Measurements from ENCODE around the gene CCDC69.

CCDC69 gene

DNA sequence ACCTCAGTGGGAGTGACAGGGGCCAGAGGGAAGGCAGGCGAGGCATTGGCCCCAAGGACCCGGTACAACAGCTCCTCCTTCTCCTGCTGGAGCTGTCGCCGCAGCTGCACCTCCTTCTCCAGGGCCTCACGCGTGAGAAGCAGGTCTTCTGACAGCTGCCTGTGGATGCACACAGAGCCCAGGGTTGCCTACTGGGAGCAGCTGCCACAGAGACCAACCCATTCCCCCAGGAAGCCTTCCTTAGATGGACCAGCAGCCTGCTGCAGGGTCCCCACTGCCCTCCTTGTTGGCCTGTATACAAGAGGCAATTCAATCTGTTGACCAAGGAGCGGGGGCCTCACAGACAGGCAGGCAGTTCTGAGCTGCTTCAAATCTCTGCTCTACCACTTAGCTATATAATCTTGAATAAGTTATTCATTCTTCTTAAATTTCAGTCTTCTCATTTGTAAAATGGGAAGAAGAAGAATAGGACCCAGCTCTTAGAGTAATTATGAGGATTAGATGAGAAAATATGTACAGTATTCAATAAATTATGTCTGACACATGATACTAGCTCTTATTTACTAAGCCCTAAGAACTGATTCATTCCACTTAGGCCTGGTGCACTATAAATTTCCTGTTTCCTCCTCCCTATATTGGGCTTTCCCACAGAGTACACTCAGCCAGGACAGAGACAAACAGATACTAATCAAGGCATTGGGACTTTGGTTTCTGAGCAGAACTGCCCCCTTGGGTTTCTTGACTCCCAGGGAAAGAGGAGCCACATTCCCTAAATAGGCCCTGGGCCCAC is 40.2 kb downstream of the CCDC69 start:
- no peak overlapping the region for H3K4me3 ChIP-seq (ENCODE audit: low read depth, low read length)
- no peak for DNase-seq (ENCODE audit: low read depth)
- TF ChIP-seq, protein P1, sequence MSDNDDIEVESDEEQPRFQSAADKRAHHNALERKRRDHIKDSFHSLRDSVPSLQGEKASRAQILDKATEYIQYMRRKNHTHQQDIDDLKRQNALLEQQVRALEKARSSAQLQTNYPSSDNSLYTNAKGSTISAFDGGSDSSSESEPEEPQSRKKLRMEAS (IDR thresholded peaks at IDR 0.05; ENCODE audit: low read depth, low read length), result no peak
- TF ChIP-seq POLR2A (IDR thresholded peaks at IDR 0.05; ENCODE audit: extremely low read depth, insufficient read length) (no peak), MYC (IDR thresholded peaks at IDR 0.05; ENCODE audit: low read depth, low read length) (no peak)

DNA sequence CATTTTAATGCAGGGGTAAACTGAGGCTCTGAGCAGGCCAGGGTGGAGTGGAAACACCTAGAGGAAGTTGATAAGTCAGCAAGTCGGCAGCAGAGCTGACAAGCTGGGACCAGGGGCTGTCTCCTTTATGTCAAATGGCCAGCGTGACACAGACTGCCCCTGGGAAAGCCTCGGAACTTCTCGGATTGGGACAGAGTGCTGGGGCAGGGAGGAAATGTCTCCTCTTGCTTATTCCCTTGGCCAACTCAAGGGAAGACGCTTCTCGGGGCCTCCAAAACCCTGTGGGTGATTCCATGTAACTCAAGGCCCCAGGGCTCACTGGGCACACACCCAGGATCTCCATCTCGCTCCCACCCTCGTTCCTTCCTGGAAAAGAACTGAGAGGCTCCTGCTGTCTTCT is 40.9 kb downstream of the CCDC69 start:
- no peak for DNase-seq (ENCODE audit: low read depth)
- no peak for TF ChIP-seq MYC (IDR thresholded peaks at IDR 0.05; ENCODE audit: low read depth, low read length)
- TF ChIP-seq, protein P2, sequence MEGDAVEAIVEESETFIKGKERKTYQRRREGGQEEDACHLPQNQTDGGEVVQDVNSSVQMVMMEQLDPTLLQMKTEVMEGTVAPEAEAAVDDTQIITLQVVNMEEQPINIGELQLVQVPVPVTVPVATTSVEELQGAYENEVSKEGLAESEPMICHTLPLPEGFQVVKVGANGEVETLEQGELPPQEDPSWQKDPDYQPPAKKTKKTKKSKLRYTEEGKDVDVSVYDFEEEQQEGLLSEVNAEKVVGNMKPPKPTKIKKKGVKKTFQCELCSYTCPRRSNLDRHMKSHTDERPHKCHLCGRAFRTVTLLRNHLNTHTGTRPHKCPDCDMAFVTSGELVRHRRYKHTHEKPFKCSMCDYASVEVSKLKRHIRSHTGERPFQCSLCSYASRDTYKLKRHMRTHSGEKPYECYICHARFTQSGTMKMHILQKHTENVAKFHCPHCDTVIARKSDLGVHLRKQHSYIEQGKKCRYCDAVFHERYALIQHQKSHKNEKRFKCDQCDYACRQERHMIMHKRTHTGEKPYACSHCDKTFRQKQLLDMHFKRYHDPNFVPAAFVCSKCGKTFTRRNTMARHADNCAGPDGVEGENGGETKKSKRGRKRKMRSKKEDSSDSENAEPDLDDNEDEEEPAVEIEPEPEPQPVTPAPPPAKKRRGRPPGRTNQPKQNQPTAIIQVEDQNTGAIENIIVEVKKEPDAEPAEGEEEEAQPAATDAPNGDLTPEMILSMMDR (IDR thresholded peaks at IDR 0.05; ENCODE audit: low read depth, low read length), result no peak
- TF ChIP-seq, protein P1 (IDR thresholded peaks at IDR 0.05; ENCODE audit: low read depth, low read length), result no peak
- TF ChIP-seq POLR2A (IDR thresholded peaks at IDR 0.05; ENCODE audit: extremely low read depth, insufficient read length), result no peak

DNA sequence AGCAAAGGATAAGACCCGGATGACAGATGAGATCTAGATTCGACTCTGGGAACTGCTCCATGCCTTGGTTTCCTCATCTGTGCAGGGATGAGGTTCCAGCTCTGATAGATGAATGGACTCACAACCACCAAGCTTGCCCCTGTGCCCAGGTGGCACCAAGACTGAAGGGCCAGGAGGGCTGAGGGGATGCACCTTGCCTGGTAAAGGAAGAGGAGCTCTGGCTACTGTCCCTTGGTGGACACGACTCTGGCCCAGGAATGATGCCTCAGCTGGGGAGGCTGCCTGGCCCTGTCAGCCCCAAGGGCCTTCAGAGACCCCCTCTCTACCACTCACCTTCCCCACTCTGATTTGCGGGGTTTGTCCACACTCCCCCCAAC is 41.4 kb downstream of the CCDC69 start:
- no peak for DNase-seq (ENCODE audit: low read depth)
- H3K4me3 ChIP-seq (ENCODE audit: low read depth, low read length), result no peak overlapping the region
- TF ChIP-seq POLR2A (IDR thresholded peaks at IDR 0.05; ENCODE audit: extremely low read depth, insufficient read length) (no peak), MYC (IDR thresholded peaks at IDR 0.05; ENCODE audit: low read depth, low read length) (no peak)
- TF ChIP-seq, protein P1 (IDR thresholded peaks at IDR 0.05; ENCODE audit: low read depth, low read length), result no peak
- TF ChIP-seq, protein P2 (IDR thresholded peaks at IDR 0.05; ENCODE audit: low read depth, low read length), result no peak

More for the DNA sequence above, 40.9 kb downstream of the CCDC69 start:
- H3K4me3 ChIP-seq (ENCODE audit: low read depth, low read length), result no peak overlapping the region

DNA sequence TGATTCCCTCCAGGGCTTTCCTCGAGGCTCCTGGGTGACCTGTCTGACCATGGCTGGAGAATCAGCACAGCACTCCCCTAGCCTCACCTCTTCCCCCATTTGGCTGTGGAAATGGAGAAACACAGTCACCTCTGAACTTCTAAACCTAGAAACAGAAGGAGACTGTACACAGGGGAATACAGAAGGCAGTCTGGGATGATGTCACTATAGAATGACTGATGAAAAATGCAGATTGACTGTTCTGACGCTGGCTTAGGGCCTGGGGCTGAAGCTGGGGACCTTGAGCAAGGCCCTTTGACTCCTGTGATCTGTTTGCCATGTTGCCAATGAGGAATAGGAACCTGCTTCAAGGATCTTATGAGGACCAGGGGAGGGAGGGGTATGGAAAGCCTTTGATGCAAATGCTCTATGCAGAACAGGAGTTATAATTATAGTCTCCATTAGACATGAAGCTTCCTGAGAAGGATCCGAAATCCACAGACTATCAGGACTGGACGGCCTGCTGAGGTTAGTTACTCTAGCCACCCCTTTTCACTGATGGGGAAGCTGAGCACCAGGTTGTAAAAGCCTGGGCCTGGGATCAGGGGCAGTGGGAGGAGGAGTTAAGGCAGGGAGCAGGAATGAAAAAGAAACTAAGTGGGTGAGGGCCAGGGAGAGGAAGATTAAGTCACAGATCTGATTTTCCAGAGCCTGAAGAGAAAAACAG is 41.9 kb downstream of the CCDC69 start:
- no peak for DNase-seq (ENCODE audit: low read depth)
- TF ChIP-seq, protein P1 (IDR thresholded peaks at IDR 0.05; ENCODE audit: low read depth, low read length), result no peak
- TF ChIP-seq, protein P2 (IDR thresholded peaks at IDR 0.05; ENCODE audit: low read depth, low read length), result no peak
- no peak for TF ChIP-seq POLR2A (IDR thresholded peaks at IDR 0.05; ENCODE audit: extremely low read depth, insufficient read length)
- no peak for TF ChIP-seq MYC (IDR thresholded peaks at IDR 0.05; ENCODE audit: low read depth, low read length)
- no peak overlapping the region for H3K4me3 ChIP-seq (ENCODE audit: low read depth, low read length)

DNA sequence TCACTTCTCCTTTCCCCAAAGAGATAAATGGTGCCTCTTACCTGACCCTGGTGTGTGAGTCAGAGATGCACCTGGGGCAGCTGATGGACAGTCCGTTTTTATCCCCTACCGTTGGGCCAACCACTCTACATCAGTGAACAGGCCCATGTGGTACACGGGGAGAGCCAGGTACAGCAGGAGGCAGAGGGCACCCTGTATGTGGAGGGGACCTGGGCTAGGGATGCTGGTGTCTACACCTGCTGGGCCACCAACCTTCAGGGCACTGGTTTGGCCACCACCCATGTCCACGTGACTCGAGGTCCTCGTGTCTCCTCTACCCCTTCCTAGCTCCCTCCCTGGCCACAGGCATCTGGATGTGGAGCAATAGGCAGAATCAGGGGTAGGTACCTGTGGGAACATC is 43.6 kb downstream of the CCDC69 start:
- H3K4me3 ChIP-seq (ENCODE audit: low read depth, low read length), result no peak overlapping the region
- no peak for DNase-seq (ENCODE audit: low read depth)
- TF ChIP-seq POLR2A (IDR thresholded peaks at IDR 0.05; ENCODE audit: extremely low read depth, insufficient read length) (no peak), MYC (IDR thresholded peaks at IDR 0.05; ENCODE audit: low read depth, low read length) (no peak)
- TF ChIP-seq, protein P1 (IDR thresholded peaks at IDR 0.05; ENCODE audit: low read depth, low read length), result no peak
- TF ChIP-seq, protein P2 (IDR thresholded peaks at IDR 0.05; ENCODE audit: low read depth, low read length), result no peak

DNA sequence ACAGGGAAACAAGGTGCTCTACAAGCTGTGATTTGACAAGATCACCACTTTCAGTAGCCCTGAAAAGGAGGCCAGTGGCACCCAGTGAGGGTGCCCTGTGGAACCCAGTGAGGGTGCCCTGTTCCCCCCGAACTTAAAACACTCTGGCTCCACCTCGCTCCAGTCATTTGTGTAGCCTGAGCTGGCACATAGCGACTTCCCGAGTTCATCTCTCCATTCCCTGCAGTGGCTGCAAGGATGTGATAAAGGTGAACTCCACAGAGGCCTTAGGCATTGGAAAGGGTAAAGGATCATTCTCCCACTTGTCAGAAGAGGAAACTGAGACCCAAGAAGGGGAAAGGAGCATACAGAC is 44.4 kb downstream of the CCDC69 start:
- DNase-seq (ENCODE audit: low read depth), result no peak
- no peak overlapping the region for H3K4me3 ChIP-seq (ENCODE audit: low read depth, low read length)
- no peak for TF ChIP-seq POLR2A (IDR thresholded peaks at IDR 0.05; ENCODE audit: extremely low read depth, insufficient read length)
- no peak for TF ChIP-seq MYC (IDR thresholded peaks at IDR 0.05; ENCODE audit: low read depth, low read length)
- TF ChIP-seq, protein P2 (IDR thresholded peaks at IDR 0.05; ENCODE audit: low read depth, low read length), result no peak
- TF ChIP-seq, protein P1 (IDR thresholded peaks at IDR 0.05; ENCODE audit: low read depth, low read length), result no peak

All from NB4 (cell line).